ENCODE results near the gene NOL12.

DNA sequence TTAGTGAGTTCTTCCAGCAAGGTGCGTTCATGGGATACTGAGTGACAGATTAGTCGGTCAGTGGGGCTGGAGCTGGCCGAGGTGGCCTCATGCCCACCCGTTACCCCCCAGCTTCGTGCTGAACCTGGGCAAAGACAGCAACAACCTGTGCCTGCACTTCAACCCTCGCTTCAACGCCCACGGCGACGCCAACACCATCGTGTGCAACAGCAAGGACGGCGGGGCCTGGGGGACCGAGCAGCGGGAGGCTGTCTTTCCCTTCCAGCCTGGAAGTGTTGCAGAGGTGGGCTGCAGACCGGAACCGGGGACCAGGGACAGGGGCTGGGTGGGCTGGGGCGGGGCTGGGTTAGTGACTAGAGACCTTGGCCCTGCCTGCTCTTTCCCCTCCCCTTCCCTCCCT, 7.8 kb upstream of the NOL12 start:
- TF ChIP-seq POLR2AphosphoS5 (IDR thresholded peaks at IDR 0.05) (no peak), POLR2A (IDR thresholded peaks at IDR 0.05) (no peak)
